GM12891 (cell line): ENCODE results near the gene RNF133.

ENCODE experiments used
- PAX5 ChIP-seq: IDR thresholded peaks from 2 replicates; pipeline ENCODE4 v1.6.1; 2011; ENCODE audit warnings: low read length, moderate library complexity, mild to moderate bottlenecking; ENCODE audit not compliant: insufficient read depth, severe bottlenecking
- POLR2A ChIP-seq: IDR thresholded peaks from 2 replicates; pipeline ENCODE4 v1.6.1; 2011; ENCODE audit warnings: low read depth, low read length, control low read depth
- POLR2AphosphoS5 ChIP-seq: IDR thresholded peaks from 2 replicates; pipeline ENCODE4 v1.6.1; 2011; ENCODE audit warnings: low read depth, low read length, control low read depth
- SPI1 ChIP-seq: IDR thresholded peaks from 2 replicates; pipeline ENCODE4 v1.6.1; 2011; ENCODE audit warnings: low read depth, low read length, control low read depth
- TAF1 ChIP-seq: IDR thresholded peaks from 2 replicates; pipeline ENCODE4 v1.6.1; 2011; ENCODE audit warnings: low read depth, low read length, control low read depth

DNA sequence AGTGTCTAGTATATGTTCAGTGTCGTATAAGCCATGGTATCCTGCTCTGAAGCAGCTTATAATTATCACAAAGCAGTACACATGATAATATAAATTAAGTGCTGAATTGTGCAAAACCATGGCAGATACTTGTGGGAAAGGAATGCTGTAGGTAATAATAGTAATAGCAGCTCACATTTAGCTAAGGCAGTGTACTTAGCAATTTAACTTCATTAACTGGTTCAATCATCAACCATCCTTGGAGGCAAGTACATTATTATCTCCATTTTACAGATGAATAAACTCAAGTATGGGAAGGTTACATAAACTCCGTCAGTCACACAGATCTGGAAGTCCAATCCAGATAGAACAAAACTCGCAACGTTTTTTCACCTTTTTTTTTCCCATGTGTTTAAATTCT lies 25.4 kb upstream of the RNF133 start:
- TF ChIP-seq POLR2A (no peak), POLR2AphosphoS5 (no peak), TAF1 (no peak), PAX5 (no peak), SPI1 (no peak)
